Activated T-helper 1 cell treated with anti-CD3 and anti-CD28 coated beads, Interleukin-2, amount 50 U/mL, for 16 hours (primary cell): ENCODE results near the gene ABCC1.

Experiments used
- DNase-seq, 2 donors: peaks; one replicate each; pipeline ENCODE4 v3.0.0-alpha.2; 2020; ENCODE audit warnings: low read depth in 1 of 2, low spot score in 1 of 2

ABCC1 gene

DNA sequence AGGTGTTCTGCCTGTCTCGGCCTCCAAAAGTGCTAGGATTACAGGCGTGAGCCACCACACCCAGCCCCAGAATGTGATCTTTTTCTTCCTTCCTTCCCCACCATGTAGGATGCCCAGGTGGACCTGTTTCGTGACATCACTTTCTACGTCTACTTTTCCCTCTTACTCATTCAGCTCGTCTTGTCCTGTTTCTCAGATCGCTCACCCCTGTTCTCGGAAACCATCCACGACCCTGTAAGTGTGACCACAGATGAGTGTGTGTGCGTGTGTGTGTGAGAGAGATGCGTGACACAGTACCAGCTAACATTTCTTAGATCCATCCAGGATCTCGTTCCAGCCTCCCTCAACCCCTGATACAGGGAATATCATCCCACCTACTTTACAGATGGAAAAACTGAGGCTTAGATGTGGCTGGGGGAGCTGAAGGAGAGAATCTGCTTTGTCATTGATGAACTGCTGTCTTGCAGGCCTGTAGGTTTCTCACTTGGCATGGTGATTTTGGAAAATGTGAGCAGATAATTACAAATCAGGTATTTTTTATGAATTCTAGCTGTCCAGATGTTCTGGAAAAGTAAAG, 67.1 kb downstream of the ABCC1 start:
- no peak for DNase-seq

DNA sequence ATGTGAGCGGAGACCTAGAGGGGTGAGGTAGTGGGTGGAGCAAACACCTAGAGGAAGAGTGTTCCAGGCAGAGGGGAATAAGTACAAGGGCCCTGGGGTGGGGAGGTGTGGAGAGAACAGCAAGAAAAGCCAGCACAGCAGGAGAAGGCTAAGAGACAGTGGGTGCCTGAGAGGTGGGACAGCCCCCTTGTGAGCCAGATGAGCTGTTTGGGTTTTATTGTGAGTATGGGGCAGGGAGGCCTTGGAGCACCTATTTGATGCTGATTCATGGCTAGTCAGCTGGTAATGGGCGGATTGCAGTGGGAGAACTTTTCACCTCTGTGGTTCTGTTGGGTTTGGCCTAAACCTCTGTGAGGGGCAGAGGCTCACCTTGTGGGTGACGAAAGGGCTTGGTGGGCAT, 68.4 kb downstream of the ABCC1 start:
- DNase-seq: no peak

DNA sequence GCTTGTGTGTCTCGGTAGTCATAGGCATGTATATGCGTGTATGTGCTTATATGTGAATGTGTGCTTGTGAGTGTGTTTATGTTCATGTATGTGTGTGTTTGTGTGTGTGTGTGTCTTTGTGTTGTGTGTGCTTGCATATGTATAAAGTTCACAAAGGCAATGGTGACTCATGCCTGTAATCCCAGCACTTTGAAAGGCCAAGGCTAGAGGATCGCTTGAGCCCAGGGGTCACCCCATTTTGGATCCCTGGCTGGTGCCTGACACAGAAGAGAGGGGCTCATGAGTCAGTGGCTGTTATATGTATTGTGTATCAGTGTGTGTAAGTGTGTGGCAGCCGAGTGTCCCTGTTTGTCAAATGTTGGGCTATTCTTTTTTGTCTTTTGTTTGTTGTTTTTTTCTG, 69.3 kb downstream of the ABCC1 start:
- DNase-seq: no peak

DNA sequence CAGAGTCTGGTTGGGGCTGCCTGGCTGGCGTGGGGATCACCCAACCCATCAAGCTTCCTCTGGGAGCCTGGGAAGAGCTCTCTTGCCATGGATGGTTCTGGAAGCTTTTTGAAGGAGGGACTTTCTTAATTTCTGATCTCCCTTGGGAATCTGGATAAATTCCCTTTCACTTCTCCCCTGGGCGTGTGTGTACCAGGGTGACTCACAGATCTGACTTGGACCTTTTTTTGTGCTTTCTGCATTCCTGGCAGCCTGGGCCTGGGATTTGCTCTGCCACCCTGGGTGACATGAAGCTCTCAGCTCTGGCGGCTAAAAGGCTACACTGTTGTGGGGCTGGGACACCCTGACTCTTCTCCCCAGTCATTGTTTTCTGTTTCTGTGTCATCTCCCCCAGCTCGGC, 70.1 kb downstream of the ABCC1 start:
- no peak for DNase-seq

DNA sequence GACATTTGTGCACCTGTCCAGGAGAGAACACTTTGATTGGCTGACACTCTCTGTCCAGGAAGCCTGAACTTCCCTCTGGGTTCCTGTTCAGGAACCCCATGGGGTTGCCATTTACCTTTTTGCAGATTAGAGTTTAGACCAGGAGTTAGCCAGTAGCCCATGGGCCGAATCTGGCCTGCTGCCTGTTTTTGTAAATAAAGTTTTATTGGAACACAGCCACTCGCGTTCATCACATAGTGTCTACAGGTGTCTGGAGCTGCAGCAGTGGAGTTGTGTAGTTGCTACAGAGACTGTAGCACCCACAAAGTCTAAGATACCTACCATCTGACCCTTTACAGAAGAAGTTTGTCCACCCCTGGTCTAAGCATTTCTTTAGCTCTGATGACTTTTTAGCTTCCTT, 70.9 kb downstream of the ABCC1 start:
- DNase-seq: no peak

DNA sequence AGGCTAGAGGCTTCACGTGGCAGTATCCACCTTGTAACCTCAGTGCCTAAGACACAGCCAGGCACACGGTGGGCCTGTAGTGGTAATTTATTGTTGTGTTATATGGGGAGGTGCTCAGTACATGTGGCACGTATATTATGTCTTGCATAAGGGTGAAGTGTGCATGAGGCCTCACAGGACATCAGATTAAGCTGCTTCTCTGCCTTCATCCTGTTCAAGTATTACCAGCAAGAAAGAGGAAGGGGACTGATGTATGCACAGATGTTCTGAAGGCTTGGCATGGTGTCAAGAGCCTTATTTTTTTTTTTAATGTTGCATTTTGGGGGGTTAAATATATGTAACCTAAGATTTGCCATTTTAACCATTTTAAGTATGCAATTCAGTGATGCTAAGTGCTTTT, 71.6 kb downstream of the ABCC1 start:
- DNase-seq: no peak

DNA sequence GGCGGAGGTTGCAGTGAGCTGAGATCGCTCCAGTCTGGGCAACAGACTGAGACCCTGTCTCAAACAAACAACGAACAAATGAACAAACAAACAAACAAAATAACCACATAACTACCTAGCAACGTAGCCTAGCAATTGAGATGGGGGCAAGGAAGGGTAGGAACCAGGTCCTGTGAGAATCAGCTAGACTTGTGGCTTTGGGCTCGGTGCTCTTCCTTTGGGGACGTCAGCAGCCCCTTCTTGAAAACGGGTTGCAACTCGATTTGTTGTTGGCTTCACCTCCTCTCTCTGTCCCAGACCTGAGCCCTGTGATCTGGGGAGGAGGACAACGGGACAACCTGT, 72.2 kb downstream of the ABCC1 start:
- DNase-seq: no peak

DNA sequence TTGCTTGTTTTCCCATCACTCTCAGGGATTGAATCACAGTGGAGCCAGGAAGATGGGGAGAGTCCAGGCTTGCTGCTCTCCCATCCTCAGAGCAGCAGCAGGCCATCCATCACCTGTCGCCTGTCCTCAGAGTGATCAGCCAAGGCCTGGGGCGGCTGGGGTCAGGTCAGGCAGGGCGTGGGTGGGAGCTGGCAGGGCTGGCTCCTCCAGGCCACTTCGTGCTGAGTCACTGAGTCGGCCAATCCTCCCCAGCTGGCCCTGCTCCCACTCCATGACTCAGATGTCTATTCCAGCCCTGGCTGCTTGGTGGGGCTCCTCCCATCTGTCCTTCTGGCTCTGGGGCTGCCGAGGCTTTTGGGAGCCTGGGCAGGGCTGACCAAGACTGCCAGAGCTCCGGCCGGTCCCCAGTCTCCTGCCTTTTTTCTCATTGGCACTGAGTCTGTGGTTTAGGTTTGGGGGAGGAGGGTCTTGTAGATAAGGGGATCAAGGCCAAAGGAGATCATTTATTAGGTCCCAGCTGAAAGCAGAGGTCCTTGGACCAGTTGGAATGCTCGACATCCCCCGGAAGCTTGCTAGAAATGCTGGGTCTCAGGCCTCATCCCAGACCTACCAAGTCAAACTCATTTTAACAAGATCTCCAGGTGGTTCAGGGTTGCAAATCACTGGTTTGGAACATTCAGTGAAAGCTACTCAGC, 72.7 kb downstream of the ABCC1 start:
- no peak for DNase-seq

DNA sequence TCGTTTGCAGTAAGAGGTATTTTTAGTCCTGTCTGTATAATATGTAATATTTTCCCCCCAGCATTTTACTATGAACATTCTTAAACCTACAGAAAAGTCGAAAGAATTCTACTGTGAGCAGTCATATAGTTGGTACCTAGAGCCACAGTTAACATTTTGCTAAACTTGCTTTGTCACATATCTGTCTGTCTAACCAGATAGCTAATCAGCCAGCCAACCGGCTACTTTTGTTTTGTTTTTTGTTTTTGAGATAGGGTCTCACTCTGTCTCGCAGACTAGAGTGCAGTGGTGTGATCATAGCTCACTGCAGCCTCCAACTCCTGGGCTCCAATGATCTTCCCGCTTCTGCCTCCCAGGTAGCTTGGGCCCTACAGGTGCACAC, 73.3 kb downstream of the ABCC1 start:
- DNase-seq: no peak

DNA sequence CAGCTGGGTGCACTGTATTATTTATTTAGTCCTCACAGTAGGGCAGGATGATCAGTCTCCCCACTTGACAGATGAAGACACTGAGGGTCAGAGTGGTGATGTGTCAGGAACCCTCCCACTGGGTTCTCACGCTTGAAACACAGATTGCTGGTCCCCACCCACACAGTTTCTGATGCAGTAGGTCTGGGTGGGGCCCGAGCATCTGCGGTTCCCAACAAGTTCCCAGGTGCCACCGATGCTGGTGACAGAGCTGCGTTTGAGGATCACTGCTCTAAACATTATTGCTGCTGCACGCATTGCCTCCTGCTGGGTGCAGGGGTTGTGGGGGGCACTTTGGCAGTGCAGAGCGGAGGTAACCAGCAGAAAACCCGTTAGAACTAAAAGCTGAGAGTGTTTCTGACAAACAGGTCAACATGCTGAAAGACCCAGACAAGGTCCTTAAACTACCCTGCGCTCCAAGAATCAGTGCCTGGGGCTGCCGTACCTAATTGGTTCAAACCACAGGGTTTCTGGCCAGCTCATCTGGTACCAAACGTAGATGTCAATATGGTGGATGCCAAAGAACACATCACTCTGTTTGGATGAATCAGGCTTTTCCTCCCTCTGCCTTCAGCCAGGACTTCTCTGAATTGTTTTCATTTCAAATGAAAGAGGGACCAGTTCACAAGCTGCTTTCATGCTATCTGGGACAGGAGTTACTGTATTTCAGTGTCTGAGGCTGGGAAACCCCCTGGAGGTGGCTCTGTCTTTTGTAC, 76.0 kb downstream of the ABCC1 start:
- DNase-seq: peak in 1 of 2 donors; percentile 33

DNA sequence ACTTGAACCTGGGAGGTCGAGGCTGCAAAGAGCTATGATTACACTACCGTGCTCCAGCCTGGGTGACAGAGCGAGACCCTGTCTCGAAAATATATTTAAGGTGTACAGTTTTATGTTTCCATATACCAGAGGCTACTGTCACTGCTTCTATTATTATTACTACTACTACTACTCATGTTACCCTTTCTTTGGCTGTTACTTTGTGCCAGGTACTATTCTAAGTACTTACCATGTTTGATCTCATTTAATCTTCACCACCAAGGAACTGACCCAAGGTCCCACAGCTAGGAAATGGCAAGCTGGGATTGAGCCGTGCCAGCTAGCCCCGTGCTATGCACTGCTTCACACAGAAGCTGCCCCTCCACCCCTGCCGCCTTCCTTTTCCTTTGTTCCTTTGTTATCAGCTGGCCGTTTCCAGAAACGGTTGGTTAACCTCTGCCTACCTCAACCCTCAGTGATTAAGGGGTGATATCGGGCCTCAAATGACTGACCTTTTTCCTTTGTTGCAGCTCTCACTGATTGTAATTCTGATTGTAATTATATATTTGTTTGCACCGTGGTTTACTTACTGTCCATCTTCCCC, 78.4 kb downstream of the ABCC1 start:
- no peak for DNase-seq

DNA sequence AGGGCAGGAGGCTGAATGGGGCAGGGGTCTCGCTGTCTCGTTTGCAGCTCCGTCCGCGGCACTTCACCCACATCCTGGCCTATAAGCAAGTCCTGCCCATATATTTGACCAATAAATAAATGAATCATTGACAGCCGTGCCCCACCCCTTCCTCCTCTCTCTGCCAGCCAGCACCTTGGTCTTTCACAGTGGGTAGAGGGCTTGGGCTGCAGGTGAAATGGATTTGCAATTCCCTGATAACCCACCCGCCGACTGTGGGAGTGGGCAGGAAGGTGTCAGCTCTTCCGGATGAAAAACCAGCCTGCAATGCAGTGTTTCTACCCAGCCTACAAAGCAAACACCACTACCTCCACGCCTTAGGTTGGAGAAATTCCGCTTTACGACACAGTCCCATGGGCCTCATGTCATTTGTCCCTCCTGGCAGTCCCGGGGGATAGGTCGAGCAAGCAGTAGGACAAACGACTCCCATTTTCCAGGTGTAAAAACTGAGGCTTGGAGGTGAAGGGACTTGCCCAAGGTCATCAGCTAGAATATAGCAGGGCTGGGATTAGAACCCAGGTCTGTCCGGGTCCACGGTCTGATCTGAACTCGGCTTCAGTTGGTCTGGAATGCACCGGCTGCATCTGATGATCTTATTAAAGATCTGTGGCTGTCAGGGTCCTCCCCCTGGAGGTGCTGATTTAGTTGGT, 79.0 kb downstream of the ABCC1 start:
- DNase-seq: no peak

DNA sequence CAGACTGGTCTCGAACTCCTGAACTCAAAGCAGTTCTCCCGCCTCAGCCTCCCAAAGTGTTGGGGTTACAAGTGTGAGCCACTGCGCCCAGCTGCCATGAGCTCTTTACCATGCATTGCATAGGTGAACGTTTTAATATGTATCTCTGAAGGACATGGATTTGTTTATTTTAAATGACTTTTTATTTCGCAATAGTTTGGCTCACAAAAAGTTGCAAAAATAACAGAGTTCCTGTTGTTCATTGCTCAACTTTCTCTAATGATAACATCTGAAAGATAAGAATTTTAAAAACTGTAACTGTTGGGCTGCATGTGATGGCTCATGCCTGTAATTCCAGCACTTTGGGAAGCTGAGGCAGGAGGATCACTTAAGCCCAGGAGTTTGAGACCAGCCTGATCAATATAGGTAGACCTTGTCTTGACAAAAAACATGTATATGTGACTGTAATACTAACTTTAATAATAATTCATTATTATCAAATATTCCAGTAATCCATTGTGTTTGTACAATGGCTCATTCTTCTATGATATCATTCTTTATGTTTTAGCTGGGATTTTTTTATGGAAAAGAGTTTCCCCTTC, 80.1 kb downstream of the ABCC1 start:
- no peak for DNase-seq

DNA sequence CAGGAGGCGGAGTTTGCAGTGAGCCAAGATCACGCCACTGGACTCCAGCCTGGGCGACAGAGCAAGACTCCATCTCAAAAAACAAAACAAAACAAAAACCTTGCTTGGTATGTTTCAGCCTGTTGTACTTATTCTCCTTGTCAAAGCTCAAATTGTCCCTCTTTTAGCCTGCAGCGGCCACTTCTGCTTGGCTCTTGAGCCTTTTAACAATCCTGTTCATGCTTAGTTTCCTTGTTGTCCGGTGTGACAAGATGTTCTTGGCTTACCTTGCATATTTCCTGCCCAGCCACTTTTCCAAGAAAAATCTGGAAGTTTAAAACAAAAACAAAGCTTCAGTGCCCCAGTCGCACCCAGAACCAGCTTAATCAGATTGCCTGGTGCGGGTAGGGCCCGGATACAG, 81.0 kb downstream of the ABCC1 start:
- DNase-seq: no peak

DNA sequence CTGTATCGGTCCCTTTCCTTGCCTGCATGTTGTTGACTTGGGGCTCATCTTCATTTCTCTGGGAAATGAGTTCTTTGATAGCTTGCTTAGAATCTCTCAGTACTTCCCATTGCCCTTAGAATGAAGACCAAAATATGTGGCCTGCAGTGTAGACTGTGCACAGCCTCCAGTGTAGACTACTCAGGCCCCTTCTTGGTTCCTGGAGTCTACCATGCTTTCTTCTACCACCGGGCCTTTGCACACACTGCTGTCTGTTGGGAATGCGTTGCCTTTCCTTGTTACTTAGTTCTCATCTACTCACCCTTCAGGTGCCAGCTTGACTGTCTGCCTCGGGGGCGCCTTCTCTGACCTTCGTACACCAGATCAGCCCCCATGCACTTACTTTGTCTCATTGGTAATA, 82.0 kb downstream of the ABCC1 start:
- no peak for DNase-seq

DNA sequence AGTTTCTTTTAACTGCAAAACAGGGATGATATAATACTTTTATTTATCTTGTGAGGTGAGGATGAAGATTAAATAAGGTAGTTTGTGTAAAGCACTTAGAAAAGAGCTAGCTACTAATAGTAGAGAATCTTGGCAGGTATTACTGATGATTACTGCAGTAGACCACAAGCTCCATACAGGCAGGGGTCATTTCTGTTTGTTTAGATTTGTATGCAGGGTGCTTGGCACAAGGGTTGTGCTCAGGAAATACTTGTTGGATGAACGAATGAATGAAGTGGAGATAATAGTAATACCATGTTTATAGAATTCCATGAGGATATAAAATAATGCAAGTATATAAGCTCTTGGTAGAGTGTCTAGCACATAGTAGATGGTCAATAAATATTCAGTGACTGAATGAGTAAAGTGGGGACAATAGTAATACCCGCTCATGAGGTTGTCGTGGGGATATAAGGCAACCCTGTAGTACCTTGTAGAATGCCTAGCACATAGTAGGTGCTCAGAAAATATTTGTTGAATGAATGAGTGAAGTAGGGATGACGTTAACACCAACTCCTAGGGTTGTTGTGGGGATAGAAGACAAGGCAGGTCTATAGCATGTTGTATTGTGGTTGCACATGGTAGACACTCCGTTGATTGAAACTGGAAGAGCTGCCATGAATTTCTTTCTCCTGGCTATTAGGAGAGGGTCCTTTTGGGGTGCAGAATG, 83.0 kb downstream of the ABCC1 start:
- DNase-seq: no peak

DNA sequence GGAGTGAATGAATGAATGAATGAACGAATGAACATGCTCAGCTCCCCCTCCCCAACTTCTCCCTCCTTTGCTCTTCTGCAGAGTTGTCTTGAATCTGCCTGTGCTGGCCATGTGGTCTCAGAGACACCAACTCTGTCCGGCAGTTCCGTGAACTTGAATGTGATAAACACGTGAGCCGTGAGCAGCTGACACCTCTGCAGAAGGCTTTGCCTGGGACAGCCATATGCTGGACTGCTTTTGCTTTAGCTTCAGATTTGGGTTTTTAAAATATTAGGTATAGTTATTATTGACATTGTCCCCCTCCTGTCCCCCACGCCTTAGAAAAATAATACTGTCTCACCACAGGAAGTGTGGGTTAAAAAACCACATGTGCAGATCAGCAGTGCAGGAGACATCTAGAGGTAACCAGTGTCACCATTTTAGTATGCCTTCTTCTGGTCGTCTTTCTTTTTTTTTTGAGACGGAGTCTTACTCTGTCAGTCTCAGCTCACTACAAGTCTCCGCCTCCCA, 83.8 kb downstream of the ABCC1 start:
- no peak for DNase-seq

DNA sequence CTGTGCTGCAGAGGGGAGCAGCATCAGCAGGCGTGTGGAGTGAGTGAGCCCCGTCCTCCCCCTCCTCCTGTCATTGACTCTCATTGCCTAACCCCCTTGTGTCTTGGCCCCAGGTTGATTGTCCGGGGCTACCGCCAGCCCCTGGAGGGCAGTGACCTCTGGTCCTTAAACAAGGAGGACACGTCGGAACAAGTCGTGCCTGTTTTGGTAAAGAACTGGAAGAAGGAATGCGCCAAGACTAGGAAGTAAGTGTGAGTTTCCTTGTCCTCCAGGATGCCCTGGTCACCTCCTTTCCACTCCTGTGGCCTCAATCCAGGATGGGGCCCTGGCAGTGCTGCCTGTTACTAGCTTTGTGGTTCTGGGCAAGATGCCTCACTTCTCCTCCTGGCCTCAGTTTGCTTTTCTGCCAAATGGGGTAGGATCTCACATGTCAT, 87.0 kb downstream of the ABCC1 start:
- DNase-seq: no peak

DNA sequence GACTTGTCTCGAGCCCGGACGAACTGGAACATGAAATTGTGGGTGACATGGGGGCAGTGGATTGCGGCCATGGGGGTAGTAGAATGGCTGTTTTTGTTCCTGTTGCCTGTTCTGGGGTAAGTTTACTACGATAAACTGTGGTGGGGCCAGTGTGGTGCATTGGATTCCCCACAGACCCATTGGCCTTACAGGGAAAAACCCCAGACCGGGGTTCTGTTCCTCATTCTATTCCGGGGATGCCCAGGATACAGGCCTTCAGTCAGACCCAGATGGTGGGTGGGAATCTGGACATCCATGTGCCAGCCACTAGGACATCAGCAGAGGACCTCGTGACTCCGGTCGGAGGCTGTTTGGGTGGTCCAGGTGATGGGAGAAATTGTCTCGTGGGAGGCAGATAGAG, 88.1 kb downstream of the ABCC1 start:
- DNase-seq: no peak

DNA sequence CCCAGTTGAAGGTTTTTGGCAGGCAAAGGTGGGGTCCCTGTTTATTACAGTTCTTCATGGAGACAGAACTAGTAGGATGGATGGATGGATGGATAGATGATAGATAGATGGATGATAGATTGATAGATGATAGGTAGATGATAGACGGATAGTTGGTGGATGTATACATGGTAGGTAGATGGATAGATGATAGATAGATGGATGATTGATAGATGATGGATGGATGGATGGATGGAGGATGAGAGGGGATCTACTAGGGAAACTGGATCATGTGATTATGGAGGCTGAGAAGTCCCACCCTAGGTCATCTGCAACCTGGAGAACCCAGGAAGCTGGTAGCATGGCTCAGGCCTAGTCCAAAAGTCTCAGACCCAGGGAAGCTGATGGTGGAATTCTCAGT, 88.6 kb downstream of the ABCC1 start:
- no peak for DNase-seq

DNA sequence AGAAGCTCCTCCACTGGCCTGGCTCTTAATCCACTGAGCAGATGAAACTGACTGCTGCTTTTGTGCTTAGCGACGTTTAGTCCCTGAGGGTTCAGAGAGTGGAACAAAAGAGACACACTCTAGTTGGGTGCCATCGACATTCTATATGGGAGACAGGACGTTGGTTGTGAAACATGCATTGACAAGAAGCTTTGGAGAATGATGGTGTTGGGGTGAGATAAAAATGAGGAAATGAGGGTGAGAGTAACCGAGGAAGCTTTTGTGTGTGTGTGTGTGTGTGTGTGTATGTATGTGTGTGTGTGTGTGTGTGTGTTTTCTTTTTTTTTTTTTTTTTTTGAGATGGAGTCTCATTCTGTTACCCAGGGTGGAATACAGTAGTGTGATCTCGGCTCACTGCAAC, 89.5 kb downstream of the ABCC1 start:
- no peak for DNase-seq
